AG20443 (cell line): ENCODE results near the gene NUP50.

Experiments used
- DNase-seq: peaks from one replicate; pipeline ENCODE4 v3.0.0; 2012; ENCODE audit warnings: low spot score, mixed read lengths

Gene NUP50

GRCh38 chr22:45194686-45195085, 31.0 kb downstream of the NUP50 start:
- DNase-seq = no peak

- no peak for DNase-seq
Observed at GRCh38 chr22:45195616-45196015, 31.9 kb downstream of the NUP50 start.

GRCh38 chr22:45196308-45196707, 32.6 kb downstream of the NUP50 start:
- DNase-seq = peak; percentile 5

GRCh38 chr22:45196926-45197605, 33.3 kb downstream of the NUP50 start:
- DNase-seq = peak; percentile 8

GRCh38 chr22:45197606-45198462, 34.1 kb downstream of the NUP50 start:
- DNase-seq = peak; percentile 6

DNA sequence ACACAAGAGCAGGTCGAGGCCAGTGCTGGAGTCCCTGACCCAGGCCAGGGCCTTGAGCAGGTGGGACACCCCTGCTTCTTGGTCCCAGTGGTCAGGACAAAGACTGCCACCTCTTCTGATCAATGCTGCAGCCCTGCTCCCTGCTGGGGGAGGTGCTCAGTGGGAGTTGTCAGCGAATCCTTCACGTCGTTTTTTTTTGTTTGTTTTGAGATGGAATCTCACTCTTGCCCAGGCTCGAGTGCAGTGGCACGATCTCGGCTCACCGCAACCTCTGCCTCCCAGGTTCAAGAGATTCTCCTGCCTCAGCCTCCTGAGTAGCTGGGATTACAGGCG, 34.7 kb downstream of the NUP50 start:
- DNase-seq = no peak

GRCh38 chr22:45199723-45200122, 36.0 kb downstream of the NUP50 start:
- DNase-seq = no peak

- no peak for DNase-seq
Observed at GRCh38 chr22:45200230-45200629, 36.5 kb downstream of the NUP50 start.

- no peak for DNase-seq
Observed at GRCh38 chr22:45200860-45201511, 37.3 kb downstream of the NUP50 start.

DNA sequence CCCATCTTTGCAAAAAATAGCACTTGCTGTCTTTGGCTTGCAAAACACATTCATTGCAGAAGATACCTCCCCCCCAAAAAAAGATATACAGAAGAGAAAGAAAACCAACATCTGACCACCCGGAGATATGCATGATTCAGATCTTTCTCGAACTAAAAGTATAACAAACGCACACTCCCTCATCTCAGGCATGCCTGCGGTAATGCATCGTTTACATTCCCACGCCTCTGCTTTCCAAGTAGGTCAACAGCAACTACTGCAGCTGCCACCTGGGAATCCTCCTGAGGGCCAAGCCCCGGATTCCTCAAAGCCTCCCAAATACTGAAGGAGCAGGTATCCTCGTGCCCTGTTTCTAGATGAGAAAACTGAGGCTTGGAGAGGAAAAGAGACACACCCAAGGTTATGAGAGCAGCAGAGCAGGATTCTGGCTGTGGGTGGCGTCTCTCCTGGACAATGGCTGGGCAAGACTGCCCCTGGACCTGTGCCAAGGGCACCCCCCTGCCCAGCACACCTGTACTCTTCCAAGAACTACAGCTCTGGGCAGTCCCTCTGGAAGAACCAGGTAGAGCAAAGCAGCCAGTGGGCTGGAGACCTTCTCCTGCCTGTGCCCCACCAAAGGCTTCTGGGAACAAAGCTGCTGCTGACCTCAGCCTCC, 38.1 kb downstream of the NUP50 start:
- peak; percentile 4 for DNase-seq

- DNase-seq = peak; percentile 5
Observed at GRCh38 chr22:45202333-45203149, 38.8 kb downstream of the NUP50 start.

DNA sequence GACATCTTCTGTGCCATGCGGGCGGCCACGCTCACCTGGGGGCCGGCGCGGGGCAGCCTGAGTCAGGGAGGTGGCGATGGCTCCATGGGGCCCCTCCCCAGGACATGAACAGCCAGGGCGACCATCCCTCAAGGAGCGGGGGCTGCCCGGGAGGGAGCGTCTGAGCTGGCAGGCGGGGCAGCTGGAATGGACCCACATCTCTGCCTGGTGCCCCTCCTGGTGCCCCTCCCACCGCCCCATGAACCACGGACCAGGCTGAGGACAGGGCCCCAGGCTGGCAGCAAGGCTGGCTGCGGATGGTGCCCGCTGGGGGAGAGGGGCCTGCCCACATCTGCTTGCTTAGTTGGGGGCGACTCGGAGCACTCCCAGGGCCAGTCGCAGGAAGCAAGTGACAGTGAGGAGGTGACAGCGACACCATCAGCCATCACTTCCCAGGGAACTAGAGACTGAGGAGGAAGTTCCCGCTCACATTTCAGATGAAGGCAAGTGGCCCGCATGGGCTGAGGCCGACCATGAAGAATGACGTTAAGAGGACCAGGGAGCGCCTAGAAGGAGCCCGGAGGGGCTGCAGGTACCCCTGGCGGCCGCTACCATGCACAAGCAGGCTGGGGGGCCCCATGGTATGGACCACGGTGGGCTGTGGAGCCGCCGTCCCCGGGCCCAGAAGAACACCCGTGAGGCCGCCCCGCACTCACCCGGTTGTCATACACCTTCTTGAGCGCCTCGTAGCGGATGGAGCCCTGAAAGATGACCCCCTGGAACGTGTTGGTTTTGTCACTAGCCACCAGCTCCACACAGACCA, 39.6 kb downstream of the NUP50 start:
- DNase-seq = no peak

DNA sequence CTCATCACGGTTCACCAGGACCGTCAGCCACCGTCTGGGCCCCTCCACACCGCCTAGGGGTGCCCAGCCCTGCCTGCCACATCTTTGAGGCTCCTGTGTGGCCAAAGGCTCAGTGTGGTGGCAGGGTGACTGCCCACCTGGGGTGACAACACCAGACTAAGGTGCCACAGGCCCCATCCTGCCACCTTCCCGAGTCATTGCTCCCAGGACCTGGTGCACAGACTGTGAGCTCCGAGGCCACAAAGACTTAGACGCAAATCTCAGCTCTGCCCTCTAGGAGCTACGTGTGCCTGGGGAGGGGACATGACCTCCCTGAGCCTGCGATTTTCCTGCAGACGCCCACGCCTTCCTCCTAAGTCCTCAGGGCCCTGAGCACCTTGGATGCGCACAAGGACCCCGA, 40.5 kb downstream of the NUP50 start:
- DNase-seq = no peak

DNA sequence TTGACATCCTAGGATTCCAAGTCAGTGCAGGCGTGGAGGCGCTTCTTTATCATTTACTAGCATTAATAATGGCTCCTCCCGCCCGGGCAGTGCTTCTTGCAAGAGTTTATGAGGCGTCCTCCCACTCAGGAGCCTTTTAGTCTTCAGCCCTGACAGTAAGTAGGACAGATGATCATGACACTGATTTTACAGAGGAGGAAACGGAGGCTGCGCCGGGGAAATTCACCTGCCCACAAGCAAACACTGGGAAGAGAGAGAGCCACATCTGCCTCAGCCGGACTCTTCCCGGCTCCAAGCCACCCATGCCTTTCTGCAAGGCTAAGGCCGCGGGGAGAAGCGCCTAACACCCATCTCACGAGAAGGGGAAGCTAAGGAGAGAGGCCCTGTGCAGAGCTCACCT, 41.1 kb downstream of the NUP50 start:
- DNase-seq = no peak

DNA sequence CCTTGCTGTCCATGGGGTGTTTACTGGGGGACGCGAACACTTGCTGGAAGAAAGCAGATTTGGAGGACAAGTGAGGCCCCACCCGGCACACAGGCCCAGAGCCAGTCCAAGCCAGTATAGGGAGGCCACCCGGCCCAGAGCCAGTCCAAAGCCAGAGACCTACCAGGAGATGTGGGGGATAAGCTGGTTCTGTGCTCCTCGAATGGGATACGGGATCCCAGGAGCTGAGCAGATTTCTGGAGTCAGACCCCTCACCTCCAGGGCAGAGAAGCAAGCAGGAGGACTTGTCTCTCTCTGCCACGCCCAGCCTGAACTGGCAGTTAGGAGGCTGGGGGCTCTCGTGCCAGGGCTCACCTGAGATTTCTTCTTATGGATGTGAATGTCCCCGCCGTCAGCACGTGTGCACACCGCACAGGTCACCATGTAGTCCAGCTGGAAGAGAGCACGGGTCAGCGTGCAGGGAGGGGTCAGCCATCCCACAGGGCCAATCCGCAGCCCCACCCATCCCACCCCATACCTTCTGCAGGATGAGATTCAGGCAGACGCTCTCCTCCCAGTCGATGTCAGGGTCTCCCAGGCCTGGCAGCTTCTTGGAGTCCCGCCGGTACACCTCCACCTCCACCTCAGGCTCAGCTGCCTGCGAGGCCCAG, 41.7 kb downstream of the NUP50 start:
- no peak for DNase-seq

DNA sequence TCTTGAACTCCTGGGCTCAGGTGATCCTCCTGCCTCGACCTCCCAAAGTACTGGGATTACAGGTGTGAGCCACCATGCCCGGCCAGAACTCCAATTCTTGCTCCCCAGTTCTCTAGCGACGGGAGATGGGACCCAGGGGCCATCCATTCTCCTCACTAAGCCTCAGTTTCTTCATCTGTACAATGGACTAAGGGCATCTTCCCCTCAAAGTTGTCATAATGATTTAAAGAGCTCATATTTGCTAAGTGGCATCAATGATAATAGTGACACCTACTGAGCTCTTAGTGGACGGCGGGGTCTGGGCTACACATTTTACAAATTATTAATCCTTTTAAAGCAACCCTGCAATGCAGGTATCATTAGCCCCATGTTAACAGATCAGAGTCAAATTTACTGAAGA, 42.5 kb downstream of the NUP50 start:
- DNase-seq = no peak

DNA sequence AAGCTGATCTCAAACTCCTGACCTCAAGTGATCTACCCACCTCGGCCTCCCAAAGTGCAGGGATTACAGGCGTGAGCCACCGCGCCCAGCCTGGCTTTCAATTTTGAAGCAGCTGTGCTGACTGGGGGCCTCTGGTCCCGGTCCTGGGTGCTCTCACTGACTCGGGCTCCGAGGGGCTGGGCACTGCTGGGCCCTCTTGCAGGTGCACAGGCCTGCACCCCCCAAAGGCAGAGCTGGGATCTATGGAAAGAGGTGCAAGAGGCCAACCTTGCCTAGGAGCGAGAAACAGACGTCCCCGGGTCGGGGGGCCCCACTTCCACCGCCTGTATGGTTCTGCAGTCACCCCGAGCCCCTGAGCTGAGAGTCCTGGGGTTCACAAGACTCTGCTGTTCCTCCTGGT, 43.8 kb downstream of the NUP50 start:
- no peak for DNase-seq

DNA sequence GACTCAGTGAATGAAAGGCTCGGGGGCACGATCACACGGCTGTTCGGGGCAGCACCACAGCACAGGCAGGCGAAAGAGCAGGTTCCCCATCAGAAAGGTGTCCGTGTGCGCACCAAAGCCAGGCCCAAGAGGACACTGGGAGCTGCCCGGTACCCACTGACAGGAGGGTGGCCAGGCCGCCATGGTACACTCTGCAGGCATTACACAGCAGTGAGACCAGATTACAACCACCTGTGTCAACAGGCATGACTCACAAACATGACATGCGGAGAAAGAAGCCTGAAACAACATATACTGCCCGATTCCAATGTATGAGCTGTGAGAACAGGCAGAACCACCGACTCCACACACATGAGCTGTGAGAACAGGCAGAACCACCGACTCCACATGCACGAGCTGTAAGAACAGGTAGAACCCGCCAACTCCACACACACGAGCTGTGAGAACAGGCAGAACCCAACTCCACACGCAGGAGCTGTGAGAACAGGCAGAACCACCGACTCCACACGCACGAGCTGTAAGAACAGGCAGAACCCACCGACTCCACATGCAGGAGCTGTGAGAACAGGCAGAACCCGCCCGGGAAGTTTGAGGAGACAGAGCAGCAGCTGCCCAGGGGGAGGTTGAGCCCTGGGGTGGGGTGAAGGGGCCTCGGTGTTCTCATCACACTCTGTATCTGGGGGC, 44.4 kb downstream of the NUP50 start:
- no peak for DNase-seq

- no peak for DNase-seq
Observed at GRCh38 chr22:45208696-45208992, 44.9 kb downstream of the NUP50 start.
